Measurements from ENCODE around the gene MAPK8IP1. TPM values are rescaled to one million over a fixed set of nuclear protein-coding genes. Genes with fewer than 3 reads are reported as not detected.

Gene MAPK8IP1
- total and polyA plus RNA-seq, 2 donors (not counting 3 experiments of a cell fraction or from before 2014, with no cell fraction given), result 4.1 to 4.8 TPM

GRCh38 chr11:45930031-45930794 lies 44.8 kb downstream of the MAPK8IP1 start:
- no TSS peak for BruUV-seq (replicated peaks)
- no peak for FAIRE-seq
- H3K27ac ChIP-seq (ENCODE audit: insufficient read depth, low read depth, low read length), result no peak overlapping the region
- ChIA-PET CTCF (interaction anchor here (0.9 to 1.6 kb wide), 2 partner anchors 10 to 35 kb away, joined by 4 to 5 read pairs; no protein-coding TSS in a partner anchor), POLR2A (no interaction called here)
- H4K20me1 ChIP-seq (replicated peaks; ENCODE audit: control insufficient read depth, extremely low read depth, insufficient read depth, low read length), result no peaks in the 10 kb centered on the region
- TF ChIP-seq POLR2AphosphoS5 (IDR thresholded peaks at IDR 0.05; ENCODE audit: insufficient read depth, low read depth, low read length) (no peak), MYC (IDR thresholded peaks at IDR 0.05; ENCODE audit: low read depth, low read length) (no peak), JUN (IDR thresholded peaks at IDR 0.05; ENCODE audit: borderline replicate concordance, insufficient read depth, insufficient read length, low read depth) (no peak), GATA2 (IDR thresholded peaks at IDR 0.05; ENCODE audit: insufficient read depth, insufficient read length, low read depth, low read length) (no peak), POLR2A (IDR thresholded peaks at IDR 0.05; ENCODE audit: low read depth, low read length) (no peak), FOS (IDR thresholded peaks at IDR 0.05; ENCODE audit: borderline replicate concordance, insufficient read depth, low read length) (no peak), CTCF (IDR thresholded peaks at IDR 0.05; ENCODE audit: extremely low read depth in 1 of 2, insufficient read depth in 1 of 2, low read depth in 1 of 2, low read length in 2 of 2) (no peak), EZH2 (IDR thresholded peaks at IDR 0.05; ENCODE audit: borderline replicate concordance, low read depth, low read length, severe bottlenecking) (no peak)
- peaks cover 0 to 24% of the 10 kb centered on the region in 2 experiments for H3K36me3 ChIP-seq (ENCODE audit: control insufficient read depth in 2 of 2, extremely low read depth in 1 of 2, insufficient read depth in 2 of 2, low read length in 2 of 2)
- dilution Hi-C loops (cut with MboI; ENCODE audit: extremely low pct_ligation_motif_present, low sequenced_read_pairs) (no loop called here), intact Hi-C loops (cut with micrococcal nuclease) (no loop called here)
- no peak overlapping the region for H3K9ac ChIP-seq (replicated peaks; ENCODE audit: extremely low read depth, insufficient read depth, low read length)
- no peaks in the 10 kb centered on the region for H3K4me1 ChIP-seq (ENCODE audit: control insufficient read depth, extremely low read depth, insufficient read depth, low read length)
- no peak overlapping the region for H3K4me3 ChIP-seq (replicated peaks in 1 of 3; ENCODE audit: insufficient read depth in 1 of 3, low read depth in 1 of 3, low read length in 3 of 3)
- H3K9me1 ChIP-seq (replicated peaks; ENCODE audit: control insufficient read depth, extremely low read depth, insufficient read depth, low read length), result no peaks in the 10 kb centered on the region
- H3K9me3 ChIP-seq (replicated peaks; ENCODE audit: control insufficient read depth, insufficient read depth, low read length), result no peaks in the 10 kb centered on the region
- no peak overlapping the region for H3K4me2 ChIP-seq (ENCODE audit: insufficient read depth, low read length)
- no peak overlapping the region for H2AFZ ChIP-seq (ENCODE audit: low read depth, low read length)
- no peak for DNase-seq (ENCODE audit: low read depth, low spot score)
- no peaks in the 10 kb centered on the region for H3K27me3 ChIP-seq (ENCODE audit: control insufficient read depth in 2 of 2, insufficient read depth in 2 of 2, low read length in 2 of 2)
- no peaks in the 10 kb centered on the region for H3K79me2 ChIP-seq (ENCODE audit: control insufficient read depth, insufficient read depth, low read length)
